Placental epithelial cell (primary cell): ENCODE results near the gene TRIM77. TPM values are rescaled to one million over a fixed set of nuclear protein-coding genes. Genes with fewer than 3 reads are reported as not detected.

Experiments used
- small RNA-seq: library from RNA; depleted of rRNA; stranded (forward); fragments of <200 nt; gene quantifications from one replicate; pipeline ENCODE3, GENCODE V24; 2012
- total RNA-seq: library from RNA; depleted of rRNA; stranded (reverse); fragments of >200 nt; gene quantifications from 2 replicates; pipeline ENCODE4 v1.2.3, GENCODE V29; 2012

The TRIM77 gene, protein sequence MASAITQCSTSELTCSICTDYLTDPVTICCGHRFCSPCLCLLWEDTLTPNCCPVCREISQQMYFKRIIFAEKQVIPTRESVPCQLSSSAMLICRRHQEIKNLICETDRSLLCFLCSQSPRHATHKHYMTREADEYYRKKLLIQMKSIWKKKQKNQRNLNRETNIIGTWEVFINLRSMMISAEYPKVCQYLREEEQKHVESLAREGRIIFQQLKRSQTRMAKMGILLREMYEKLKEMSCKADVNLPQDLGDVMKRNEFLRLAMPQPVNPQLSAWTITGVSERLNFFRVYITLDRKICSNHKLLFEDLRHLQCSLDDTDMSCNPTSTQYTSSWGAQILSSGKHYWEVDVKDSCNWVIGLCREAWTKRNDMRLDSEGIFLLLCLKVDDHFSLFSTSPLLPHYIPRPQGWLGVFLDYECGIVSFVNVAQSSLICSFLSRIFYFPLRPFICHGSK
- total RNA-seq, result not detected in 2 replicates

DNA sequence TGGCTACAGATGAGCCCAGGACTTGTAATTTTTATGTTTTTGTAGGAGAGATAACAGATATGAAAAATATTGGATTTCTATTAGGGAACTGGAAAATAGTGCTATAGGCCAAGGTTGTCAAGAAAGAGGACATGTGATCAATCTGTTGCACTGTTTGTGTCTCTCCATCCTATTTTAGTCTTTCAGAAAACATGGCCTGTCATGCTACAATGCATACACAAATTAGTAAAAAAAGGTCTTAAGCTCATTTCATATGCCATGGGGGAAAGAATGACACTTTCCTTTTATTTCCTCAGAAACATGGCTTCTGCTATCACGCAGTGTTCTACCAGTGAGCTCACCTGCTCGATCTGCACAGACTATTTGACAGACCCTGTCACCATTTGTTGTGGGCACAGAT, at the start of gene TRIM77:
Gene TRIM77, plus strand, starts transcription at position 301 of the 400 bp plus-strand sequence. Its CDS starts 0 bp downstream, at position 301.

Small RNA genes lying within 50 kb of the gene (small RNA-seq; reads per million reads assigned to genes)
- gene AP003122.3, result not detected

Other genes with a start within 250 kb of the TRIM77 start
- gene NOX4, start 218.9 kb upstream of the TRIM77 start, total RNA-seq, result 1.1 and 1.6 TPM in 2 replicates
- not detected in 2 replicates for gene TRIM49, start 98.3 kb downstream of the TRIM77 start, total RNA-seq
- not detected in 2 replicates for gene TRIM64B, start 168.2 kb downstream of the TRIM77 start, total RNA-seq
- gene TRIM49D1, start 211.9 kb downstream of the TRIM77 start, total RNA-seq, result under 0.01 and 0.11 TPM in 2 replicates
- gene TRIM49D2, start 213.8 kb downstream of the TRIM77 start, total RNA-seq, result not detected in 2 replicates